ENCODE data around the gene KCNJ10. TPM values are rescaled to one million over a fixed set of nuclear protein-coding genes. Genes with fewer than 3 reads are reported as not detected.

Gene KCNJ10
- total and polyA plus RNA-seq, 2 experiments from 2014 or later = not detected

DNA sequence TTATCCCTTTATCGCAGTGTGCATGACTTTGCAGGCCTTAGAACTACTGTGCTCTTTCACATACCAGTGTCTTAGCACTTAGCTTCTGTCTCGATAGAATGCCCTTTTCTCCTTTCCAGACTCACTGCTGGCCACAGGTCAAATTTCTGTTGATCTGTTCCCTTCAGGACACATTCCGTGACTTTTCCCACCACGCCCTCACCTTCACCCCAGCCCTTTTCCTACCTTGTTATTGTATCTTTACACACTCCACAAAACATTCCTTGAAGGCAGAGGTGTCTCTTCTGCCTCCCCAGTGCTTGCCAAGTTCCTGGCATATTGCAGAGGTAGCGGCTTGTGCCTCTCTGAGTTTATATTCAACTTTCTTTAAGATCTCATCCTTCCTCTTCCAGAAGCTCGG lies 120.8 kb downstream of the KCNJ10 start:
- H3K79me2 ChIP-seq = peaks cover 9% of the 10 kb centered on the region
- H4K20me1 ChIP-seq (ENCODE audit: insufficient read depth, poor library complexity, severe bottlenecking) = no peaks in the 10 kb centered on the region
- no peaks in the 10 kb centered on the region for H3K36me3 ChIP-seq (replicated peaks; ENCODE audit: insufficient read depth, low read depth)
- no peak overlapping the region for H2AFZ ChIP-seq
- TF ChIP-seq EZH2phosphoT487 (IDR thresholded peaks at IDR 0.05; ENCODE audit: low read depth, severe bottlenecking, unreplicated experiment) (no peak), EZH2 (IDR thresholded peaks at IDR 0.05; ENCODE audit: borderline replicate concordance) (no peak)
- TF ChIP-seq, protein P1, sequence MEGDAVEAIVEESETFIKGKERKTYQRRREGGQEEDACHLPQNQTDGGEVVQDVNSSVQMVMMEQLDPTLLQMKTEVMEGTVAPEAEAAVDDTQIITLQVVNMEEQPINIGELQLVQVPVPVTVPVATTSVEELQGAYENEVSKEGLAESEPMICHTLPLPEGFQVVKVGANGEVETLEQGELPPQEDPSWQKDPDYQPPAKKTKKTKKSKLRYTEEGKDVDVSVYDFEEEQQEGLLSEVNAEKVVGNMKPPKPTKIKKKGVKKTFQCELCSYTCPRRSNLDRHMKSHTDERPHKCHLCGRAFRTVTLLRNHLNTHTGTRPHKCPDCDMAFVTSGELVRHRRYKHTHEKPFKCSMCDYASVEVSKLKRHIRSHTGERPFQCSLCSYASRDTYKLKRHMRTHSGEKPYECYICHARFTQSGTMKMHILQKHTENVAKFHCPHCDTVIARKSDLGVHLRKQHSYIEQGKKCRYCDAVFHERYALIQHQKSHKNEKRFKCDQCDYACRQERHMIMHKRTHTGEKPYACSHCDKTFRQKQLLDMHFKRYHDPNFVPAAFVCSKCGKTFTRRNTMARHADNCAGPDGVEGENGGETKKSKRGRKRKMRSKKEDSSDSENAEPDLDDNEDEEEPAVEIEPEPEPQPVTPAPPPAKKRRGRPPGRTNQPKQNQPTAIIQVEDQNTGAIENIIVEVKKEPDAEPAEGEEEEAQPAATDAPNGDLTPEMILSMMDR (IDR thresholded peaks at IDR 0.05; ENCODE audit: poor library complexity) = no peak
- DNase-seq (ENCODE audit: low spot score) = no peak
- peaks cover 5% of the 10 kb centered on the region for H3K27me3 ChIP-seq
- no peak overlapping the region for H3K27ac ChIP-seq
- 62% methylated on average over 6 of the region's 6 CpGs for WGBS (ENCODE audit: low lambda C conversion rate, missing lambda C conversion rate)
- H3K4me3 ChIP-seq = no peak overlapping the region
- no peak overlapping the region for H3K4me2 ChIP-seq
- H3K4me1 ChIP-seq (ENCODE audit: insufficient read depth) = peaks cover 14% of the 10 kb centered on the region
- H3K9me3 ChIP-seq (ENCODE audit: low read depth) = no peaks in the 10 kb centered on the region
- H3K9me2 ChIP-seq (replicated peaks; ENCODE audit: insufficient read depth) = no peaks in the 10 kb centered on the region

Other genes starting within 250 kb of the KCNJ10 start
- 0.52 and 0.57 TPM in 2 replicates for gene SLAMF8, start 243.3 kb downstream of the KCNJ10 start, total RNA-seq
- 0.47 and 0.74 TPM in 2 replicates for gene SLAMF8, start 243.3 kb downstream of the KCNJ10 start, polyA plus RNA-seq
- 0.33 TPM in 1 of 2 replicates, not detected in the other for gene VSIG8, start 207.5 kb downstream of the KCNJ10 start, total RNA-seq
- gene VSIG8, start 207.5 kb downstream of the KCNJ10 start, polyA plus RNA-seq = 0.13 and 0.38 TPM in 2 replicates
- 0.43 TPM in 1 of 2 replicates, not detected in the other for gene CFAP45, start 170.0 kb downstream of the KCNJ10 start, total RNA-seq
- not detected in 2 replicates for gene CFAP45, start 170.0 kb downstream of the KCNJ10 start, polyA plus RNA-seq
- 122 and 124 TPM in 2 replicates for gene TAGLN2, start 144.7 kb downstream of the KCNJ10 start, total RNA-seq
- 284 and 292 TPM in 2 replicates for gene TAGLN2, start 144.7 kb downstream of the KCNJ10 start, polyA plus RNA-seq
- gene IGSF9, start 124.5 kb downstream of the KCNJ10 start, total RNA-seq = 5.3 and 8.2 TPM in 2 replicates
- 22.5 and 25.4 TPM in 2 replicates for gene IGSF9, start 124.5 kb downstream of the KCNJ10 start, polyA plus RNA-seq
- not detected in 2 replicates for gene SLAMF9, start 115.9 kb downstream of the KCNJ10 start, total RNA-seq
- gene SLAMF9, start 115.9 kb downstream of the KCNJ10 start, polyA plus RNA-seq = not detected in 2 replicates
- 9.0 and 10.5 TPM in 2 replicates for gene PIGM, start 38.2 kb downstream of the KCNJ10 start, total RNA-seq
- gene PIGM, start 38.2 kb downstream of the KCNJ10 start, polyA plus RNA-seq = 5.9 and 6.3 TPM in 2 replicates
- not detected in 2 replicates for gene KCNJ9, start 11.4 kb upstream of the KCNJ10 start, total RNA-seq
- gene KCNJ9, start 11.4 kb upstream of the KCNJ10 start, polyA plus RNA-seq = not detected in 2 replicates
- gene IGSF8, start 28.5 kb upstream of the KCNJ10 start, total RNA-seq = 26.0 and 36.8 TPM in 2 replicates
- 39.3 and 54.1 TPM in 2 replicates for gene IGSF8, start 28.5 kb upstream of the KCNJ10 start, polyA plus RNA-seq
- gene ATP1A2, start 45.6 kb upstream of the KCNJ10 start, total RNA-seq = 2.9 and 4.7 TPM in 2 replicates
- 0.80 and 1.5 TPM in 2 replicates for gene ATP1A2, start 45.6 kb upstream of the KCNJ10 start, polyA plus RNA-seq
- gene ATP1A4, start 81.4 kb upstream of the KCNJ10 start, total RNA-seq = 0.68 and 4.4 TPM in 2 replicates
- 0.45 and 2.2 TPM in 2 replicates for gene ATP1A4, start 81.4 kb upstream of the KCNJ10 start, polyA plus RNA-seq
- 0.72 TPM in 1 of 2 replicates, not detected in the other for gene CASQ1, start 120.4 kb upstream of the KCNJ10 start, total RNA-seq
- gene CASQ1, start 120.4 kb upstream of the KCNJ10 start, polyA plus RNA-seq = 0.51 and 0.57 TPM in 2 replicates
- 61.1 and 82.3 TPM in 2 replicates for gene PEA15, start 135.2 kb upstream of the KCNJ10 start, total RNA-seq
- 59.5 and 62.0 TPM in 2 replicates for gene PEA15, start 135.2 kb upstream of the KCNJ10 start, polyA plus RNA-seq
- 85.8 and 110 TPM in 2 replicates for gene DCAF8, start 192.4 kb upstream of the KCNJ10 start, total RNA-seq
- gene DCAF8, start 192.4 kb upstream of the KCNJ10 start, polyA plus RNA-seq = 95.1 and 113 TPM in 2 replicates
- 60.3 and 74.4 TPM in 2 replicates for gene PEX19, start 215.0 kb upstream of the KCNJ10 start, total RNA-seq
- 37.7 and 39.3 TPM in 2 replicates for gene PEX19, start 215.0 kb upstream of the KCNJ10 start, polyA plus RNA-seq